Measurements from ENCODE around the gene NAA38. TPM values are rescaled to one million over a fixed set of nuclear protein-coding genes. Genes with fewer than 3 reads are reported as not detected.
A peak's percentile ranks its signal among the peaks of the same experiment; 100 is the strongest.

NAA38 gene
- total RNA-seq, 1 experiment from 2014 or later = 46.3 TPM

DNA sequence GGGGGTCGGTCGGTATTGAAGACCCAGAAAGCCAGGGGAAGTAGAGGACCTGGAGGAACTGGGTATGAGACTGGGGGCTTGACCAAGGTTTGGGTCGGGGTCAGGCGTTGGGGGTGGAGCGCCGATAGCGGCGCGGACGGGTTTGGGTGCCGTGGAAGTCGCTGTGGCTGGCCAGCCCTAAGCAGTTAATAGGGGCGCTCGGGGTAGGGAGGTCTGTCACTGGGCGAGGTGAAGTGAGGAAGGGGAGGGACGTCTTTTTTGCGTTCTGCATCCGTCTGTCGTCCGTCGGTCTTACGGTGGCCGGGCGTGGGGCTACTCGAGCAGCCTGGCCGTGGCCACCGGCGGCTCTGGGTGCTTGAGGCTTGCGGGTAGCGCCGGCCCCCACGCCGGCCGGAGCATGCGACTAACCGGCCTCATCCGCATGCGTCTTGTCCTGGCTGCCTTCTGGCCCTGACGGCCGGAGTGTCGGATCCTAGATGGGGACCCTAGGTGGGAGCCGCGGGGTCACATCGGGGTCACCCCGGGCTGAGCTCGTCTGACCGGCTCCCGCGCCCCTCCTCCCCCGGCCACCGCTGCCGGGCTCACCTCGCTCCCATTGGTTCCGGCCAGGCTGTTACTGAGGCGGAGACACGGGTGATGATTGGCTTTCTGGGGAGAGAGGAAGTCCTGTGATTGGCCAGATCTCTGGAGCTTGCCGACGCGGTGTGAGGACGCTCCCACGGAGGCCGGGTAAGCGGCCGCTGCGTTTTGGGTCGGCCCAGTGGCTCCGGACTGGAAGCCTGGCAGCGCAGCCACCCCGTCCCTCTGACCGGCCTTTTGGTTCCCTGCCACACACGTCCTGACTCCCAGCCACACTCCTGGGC lies 12.8 kb downstream of the NAA38 start:
- H3K9me3 Mint-ChIP-seq = no peaks in the 10 kb centered on the region
- H3K27me3 Mint-ChIP-seq (ENCODE audit: low read depth) = peaks cover 39% of the 10 kb centered on the region
- DNase-seq (ENCODE audit: low spot score) (peak; percentile 89), ATAC-seq (peak; percentile 81)
- CTCF ChIA-PET = interaction anchor here (0.7 to 7.0 kb wide), 17 partner anchors 9 to 249 kb away, joined by 3 to 66 read pairs (median 6); partner anchors contain the start of genes CYB5D1, KDM6B, NAA38 and TP53
- peak overlapping the region; percentile 81 for H3K4me3 Mint-ChIP-seq
- H3K27ac Mint-ChIP-seq = no peak overlapping the region
- POLR2A ChIA-PET = interaction anchor here (0.9 to 1.7 kb wide), 3 partner anchors 9 to 13 kb away, joined by 3 to 11 read pairs (median 8); partner anchors contain the start of genes CYB5D1 and NAA38
- no peaks in the 10 kb centered on the region for H3K36me3 Mint-ChIP-seq
- peaks cover 21% of the 10 kb centered on the region for H3K4me1 Mint-ChIP-seq
- no peak for TF ChIP-seq GABPB1 (CRISPR knock-in tag; IDR thresholded peaks at IDR 0.05)
- TF ChIP-seq PREB (CRISPR knock-in tag; IDR thresholded peaks at IDR 0.05; ENCODE audit: borderline replicate concordance) = no peak
- no peak for TF ChIP-seq PRRX2 (CRISPR knock-in tag; IDR thresholded peaks at IDR 0.05)
- TF ChIP-seq JAZF1 (CRISPR knock-in tag; IDR thresholded peaks at IDR 0.05) = no peak
- TF ChIP-seq ZNF532 (CRISPR knock-in tag; IDR thresholded peaks at IDR 0.05; ENCODE audit: borderline replicate concordance) = no peak
- no peak for TF ChIP-seq FOXJ3 (CRISPR knock-in tag; IDR thresholded peaks at IDR 0.05; ENCODE audit: borderline replicate concordance)
- no peak for TF ChIP-seq ZNF219 (CRISPR knock-in tag; IDR thresholded peaks at IDR 0.05; ENCODE audit: borderline replicate concordance)
- TF ChIP-seq, protein P1, sequence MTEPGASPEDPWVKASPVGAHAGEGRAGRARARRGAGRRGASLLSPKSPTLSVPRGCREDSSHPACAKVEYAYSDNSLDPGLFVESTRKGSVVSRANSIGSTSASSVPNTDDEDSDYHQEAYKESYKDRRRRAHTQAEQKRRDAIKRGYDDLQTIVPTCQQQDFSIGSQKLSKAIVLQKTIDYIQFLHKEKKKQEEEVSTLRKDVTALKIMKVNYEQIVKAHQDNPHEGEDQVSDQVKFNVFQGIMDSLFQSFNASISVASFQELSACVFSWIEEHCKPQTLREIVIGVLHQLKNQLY (CRISPR knock-in tag; IDR thresholded peaks at IDR 0.05) = no peak
- TF ChIP-seq FOXP1 (CRISPR knock-in tag; IDR thresholded peaks at IDR 0.05; ENCODE audit: borderline replicate concordance) = no peak
- TF ChIP-seq, protein P2, sequence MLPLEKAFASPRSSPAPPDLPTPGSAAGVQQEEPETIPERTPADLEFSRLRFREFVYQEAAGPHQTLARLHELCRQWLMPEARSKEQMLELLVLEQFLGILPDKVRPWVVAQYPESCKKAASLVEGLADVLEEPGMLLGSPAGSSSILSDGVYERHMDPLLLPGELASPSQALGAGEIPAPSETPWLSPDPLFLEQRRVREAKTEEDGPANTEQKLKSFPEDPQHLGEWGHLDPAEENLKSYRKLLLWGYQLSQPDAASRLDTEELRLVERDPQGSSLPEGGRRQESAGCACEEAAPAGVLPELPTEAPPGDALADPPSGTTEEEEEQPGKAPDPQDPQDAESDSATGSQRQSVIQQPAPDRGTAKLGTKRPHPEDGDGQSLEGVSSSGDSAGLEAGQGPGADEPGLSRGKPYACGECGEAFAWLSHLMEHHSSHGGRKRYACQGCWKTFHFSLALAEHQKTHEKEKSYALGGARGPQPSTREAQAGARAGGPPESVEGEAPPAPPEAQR (CRISPR knock-in tag; IDR thresholded peaks at IDR 0.05) = no peak
- TF ChIP-seq ZNF138 (CRISPR knock-in tag; conservative IDR thresholded peaks at IDR 0.05) = no peak
- TF ChIP-seq GRHL2 (CRISPR knock-in tag; IDR thresholded peaks at IDR 0.05; ENCODE audit: insufficient replicate concordance, severe bottlenecking) = no peak
- no peak for TF ChIP-seq ERG (CRISPR knock-in tag; IDR thresholded peaks at IDR 0.05)
- TF ChIP-seq ELF4 (CRISPR knock-in tag; IDR thresholded peaks at IDR 0.05; ENCODE audit: low read depth) = no peak
- no peak for TF ChIP-seq JUN (CRISPR knock-in tag; IDR thresholded peaks at IDR 0.05)
- no peak for TF ChIP-seq NFE2L1 (CRISPR knock-in tag; IDR thresholded peaks at IDR 0.05)
- TF ChIP-seq ZNF232 (CRISPR knock-in tag; IDR thresholded peaks at IDR 0.05) = no peak
- peak; percentile 42; the same call in 1 of the 2 replicates for TF ChIP-seq SP1 (CRISPR knock-in tag; conservative IDR thresholded peaks at IDR 0.05)
- TF ChIP-seq FOXK1 (CRISPR knock-in tag; IDR thresholded peaks at IDR 0.05) = peak; percentile 53
- no peak for TF ChIP-seq TEAD1 (CRISPR knock-in tag; IDR thresholded peaks at IDR 0.05)
- TF ChIP-seq NFYB (CRISPR knock-in tag; conservative IDR thresholded peaks at IDR 0.05; ENCODE audit: low read depth) = peak; percentile 78
- TF ChIP-seq AFF4 (CRISPR knock-in tag; IDR thresholded peaks at IDR 0.05; ENCODE audit: borderline replicate concordance) = no peak
- TF ChIP-seq CREB1 (CRISPR knock-in tag; IDR thresholded peaks at IDR 0.05) = no peak
- TF ChIP-seq ETV6 (CRISPR knock-in tag; IDR thresholded peaks at IDR 0.05) = 0 out of 2 replicates have a peak, but pooled peaks have one; percentile 51

All from WTC11 (cell line).